ENCODE measurements around the gene RASGEF1C.

Gene RASGEF1C

DNA sequence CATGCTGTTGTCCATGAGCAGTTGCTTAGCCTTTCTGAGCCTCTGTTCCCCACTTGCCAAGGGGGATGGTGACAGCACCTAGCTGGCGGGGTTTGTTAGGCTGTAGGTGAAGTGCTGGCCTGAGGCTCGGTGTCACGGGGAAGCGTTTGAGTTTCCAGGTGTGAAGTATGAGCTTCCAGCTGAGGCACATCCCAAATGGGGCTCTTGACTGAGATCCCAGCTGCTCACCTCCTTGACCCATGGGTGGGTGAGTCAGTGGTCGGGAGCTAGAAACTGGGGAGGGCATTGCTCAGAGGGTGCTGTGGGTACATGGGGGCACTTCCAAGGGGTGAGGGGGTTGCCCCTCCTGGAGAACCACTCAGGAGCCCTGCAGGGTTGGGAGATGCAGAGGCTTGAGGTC lies 111.1 kb downstream of the RASGEF1C start:
- TF ChIP-seq, protein P1, sequence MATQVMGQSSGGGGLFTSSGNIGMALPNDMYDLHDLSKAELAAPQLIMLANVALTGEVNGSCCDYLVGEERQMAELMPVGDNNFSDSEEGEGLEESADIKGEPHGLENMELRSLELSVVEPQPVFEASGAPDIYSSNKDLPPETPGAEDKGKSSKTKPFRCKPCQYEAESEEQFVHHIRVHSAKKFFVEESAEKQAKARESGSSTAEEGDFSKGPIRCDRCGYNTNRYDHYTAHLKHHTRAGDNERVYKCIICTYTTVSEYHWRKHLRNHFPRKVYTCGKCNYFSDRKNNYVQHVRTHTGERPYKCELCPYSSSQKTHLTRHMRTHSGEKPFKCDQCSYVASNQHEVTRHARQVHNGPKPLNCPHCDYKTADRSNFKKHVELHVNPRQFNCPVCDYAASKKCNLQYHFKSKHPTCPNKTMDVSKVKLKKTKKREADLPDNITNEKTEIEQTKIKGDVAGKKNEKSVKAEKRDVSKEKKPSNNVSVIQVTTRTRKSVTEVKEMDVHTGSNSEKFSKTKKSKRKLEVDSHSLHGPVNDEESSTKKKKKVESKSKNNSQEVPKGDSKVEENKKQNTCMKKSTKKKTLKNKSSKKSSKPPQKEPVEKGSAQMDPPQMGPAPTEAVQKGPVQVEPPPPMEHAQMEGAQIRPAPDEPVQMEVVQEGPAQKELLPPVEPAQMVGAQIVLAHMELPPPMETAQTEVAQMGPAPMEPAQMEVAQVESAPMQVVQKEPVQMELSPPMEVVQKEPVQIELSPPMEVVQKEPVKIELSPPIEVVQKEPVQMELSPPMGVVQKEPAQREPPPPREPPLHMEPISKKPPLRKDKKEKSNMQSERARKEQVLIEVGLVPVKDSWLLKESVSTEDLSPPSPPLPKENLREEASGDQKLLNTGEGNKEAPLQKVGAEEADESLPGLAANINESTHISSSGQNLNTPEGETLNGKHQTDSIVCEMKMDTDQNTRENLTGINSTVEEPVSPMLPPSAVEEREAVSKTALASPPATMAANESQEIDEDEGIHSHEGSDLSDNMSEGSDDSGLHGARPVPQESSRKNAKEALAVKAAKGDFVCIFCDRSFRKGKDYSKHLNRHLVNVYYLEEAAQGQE (IDR thresholded peaks at IDR 0.05; ENCODE audit: insufficient read depth in 1 of 2, low read depth in 2 of 2, low read length in 2 of 2), result no peak
- TF ChIP-seq POLR2AphosphoS5 (IDR thresholded peaks at IDR 0.05; ENCODE audit: low read depth, low read length) (no peak), SIN3A (IDR thresholded peaks at IDR 0.05; ENCODE audit: borderline replicate concordance, insufficient read depth, low read length) (no peak), FOXP2 (optimal IDR thresholded peaks at IDR 0.05; ENCODE audit: borderline replicate concordance, extremely low read depth, extremely low read length, insufficient read depth) (no peak), TAF1 (IDR thresholded peaks at IDR 0.05; ENCODE audit: borderline replicate concordance, insufficient read depth, low read length) (no peak)

DNA sequence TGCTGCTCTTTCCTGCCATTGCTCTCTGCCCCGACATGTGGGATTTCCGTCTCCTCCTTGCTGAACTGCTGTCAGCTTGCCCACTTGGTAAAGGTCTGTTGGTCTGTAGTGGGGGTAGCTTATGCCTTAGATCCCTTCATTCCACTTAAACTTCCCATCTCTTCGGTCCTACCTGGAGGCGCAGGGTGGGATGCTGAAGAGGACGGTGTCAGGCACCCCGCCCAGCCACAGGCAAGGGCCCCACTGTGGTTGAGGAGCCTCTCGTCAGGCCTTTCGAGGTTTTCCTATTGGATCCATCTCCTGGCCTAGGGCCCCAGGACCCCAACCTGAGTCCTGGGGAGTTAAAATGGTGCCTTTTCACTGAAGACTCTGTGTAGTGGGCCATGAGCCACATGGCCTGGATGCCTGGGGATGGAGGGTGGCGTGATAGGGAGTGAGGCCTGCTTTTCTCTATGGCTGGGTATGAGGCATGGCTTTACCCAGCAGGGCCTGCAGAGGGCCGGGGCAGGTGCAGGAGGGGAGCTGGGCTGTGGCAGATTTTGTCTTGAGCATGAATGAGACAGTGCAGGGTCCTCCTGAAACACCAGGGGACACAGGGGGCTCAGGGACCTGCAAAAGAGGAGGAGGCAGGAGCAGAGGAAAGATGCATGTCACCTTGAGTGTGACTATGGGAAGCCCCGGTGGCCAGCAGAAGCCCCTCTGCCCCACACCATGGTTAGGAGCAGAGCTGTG lies 111.7 kb downstream of the RASGEF1C start:
- TF ChIP-seq FOXP2 (optimal IDR thresholded peaks at IDR 0.05; ENCODE audit: borderline replicate concordance, extremely low read depth, extremely low read length, insufficient read depth) (no peak), TAF1 (IDR thresholded peaks at IDR 0.05; ENCODE audit: borderline replicate concordance, insufficient read depth, low read length) (no peak), SIN3A (IDR thresholded peaks at IDR 0.05; ENCODE audit: borderline replicate concordance, insufficient read depth, low read length) (no peak)

DNA sequence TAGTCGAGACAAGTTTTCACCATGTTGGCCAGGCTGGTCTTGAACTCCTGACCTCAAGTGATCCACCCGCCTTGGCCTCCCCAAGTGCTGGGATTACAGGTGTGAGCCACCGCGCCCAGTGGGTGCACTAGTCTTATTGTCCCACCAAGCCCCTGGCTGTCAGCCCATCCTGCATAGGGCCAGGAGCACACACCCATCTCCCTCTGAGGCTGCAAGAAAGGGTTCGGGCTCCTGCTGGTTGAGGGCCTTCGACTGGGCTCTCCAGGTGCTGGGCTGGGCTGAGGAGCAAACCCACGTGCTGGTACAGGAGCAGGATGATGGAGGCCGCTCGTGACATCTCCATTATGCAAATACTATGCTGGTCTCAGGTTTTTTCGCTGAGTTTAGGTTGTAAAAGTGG lies 112.4 kb downstream of the RASGEF1C start:
- TF ChIP-seq TAF1 (IDR thresholded peaks at IDR 0.05; ENCODE audit: borderline replicate concordance, insufficient read depth, low read length) (no peak), POLR2AphosphoS5 (IDR thresholded peaks at IDR 0.05; ENCODE audit: low read depth, low read length) (no peak), SIN3A (IDR thresholded peaks at IDR 0.05; ENCODE audit: borderline replicate concordance, insufficient read depth, low read length) (no peak), FOXP2 (optimal IDR thresholded peaks at IDR 0.05; ENCODE audit: borderline replicate concordance, extremely low read depth, extremely low read length, insufficient read depth) (no peak)
- TF ChIP-seq, protein P1 (IDR thresholded peaks at IDR 0.05; ENCODE audit: insufficient read depth in 1 of 2, low read depth in 2 of 2, low read length in 2 of 2), result no peak

DNA sequence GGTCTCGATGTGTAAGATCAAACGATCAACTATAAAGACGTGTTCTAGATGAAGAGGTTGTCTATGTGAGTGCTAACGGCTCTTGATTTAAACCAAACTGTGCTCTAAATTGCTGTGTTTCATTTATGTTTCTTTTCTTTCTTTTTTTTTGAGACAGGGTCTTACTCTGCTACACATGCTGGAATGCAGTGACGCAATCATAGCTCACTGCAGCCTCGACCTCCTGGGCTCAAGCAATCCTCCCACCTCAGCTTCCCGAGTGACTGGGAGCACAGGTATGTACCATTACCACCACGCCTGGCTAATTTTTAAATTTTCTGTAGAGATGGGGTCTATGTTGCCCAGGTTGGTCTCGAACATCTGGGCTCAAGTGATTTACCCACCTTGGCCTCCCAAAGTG lies 113.5 kb downstream of the RASGEF1C start:
- TF ChIP-seq TAF1 (IDR thresholded peaks at IDR 0.05; ENCODE audit: borderline replicate concordance, insufficient read depth, low read length), result no peak
- TF ChIP-seq FOXP2 (optimal IDR thresholded peaks at IDR 0.05; ENCODE audit: borderline replicate concordance, extremely low read depth, extremely low read length, insufficient read depth), result no peak
- no peak for TF ChIP-seq SIN3A (IDR thresholded peaks at IDR 0.05; ENCODE audit: borderline replicate concordance, insufficient read depth, low read length)
- TF ChIP-seq, protein P1 (IDR thresholded peaks at IDR 0.05; ENCODE audit: insufficient read depth in 1 of 2, low read depth in 2 of 2, low read length in 2 of 2), result no peak
- TF ChIP-seq POLR2AphosphoS5 (IDR thresholded peaks at IDR 0.05; ENCODE audit: low read depth, low read length), result no peak

DNA sequence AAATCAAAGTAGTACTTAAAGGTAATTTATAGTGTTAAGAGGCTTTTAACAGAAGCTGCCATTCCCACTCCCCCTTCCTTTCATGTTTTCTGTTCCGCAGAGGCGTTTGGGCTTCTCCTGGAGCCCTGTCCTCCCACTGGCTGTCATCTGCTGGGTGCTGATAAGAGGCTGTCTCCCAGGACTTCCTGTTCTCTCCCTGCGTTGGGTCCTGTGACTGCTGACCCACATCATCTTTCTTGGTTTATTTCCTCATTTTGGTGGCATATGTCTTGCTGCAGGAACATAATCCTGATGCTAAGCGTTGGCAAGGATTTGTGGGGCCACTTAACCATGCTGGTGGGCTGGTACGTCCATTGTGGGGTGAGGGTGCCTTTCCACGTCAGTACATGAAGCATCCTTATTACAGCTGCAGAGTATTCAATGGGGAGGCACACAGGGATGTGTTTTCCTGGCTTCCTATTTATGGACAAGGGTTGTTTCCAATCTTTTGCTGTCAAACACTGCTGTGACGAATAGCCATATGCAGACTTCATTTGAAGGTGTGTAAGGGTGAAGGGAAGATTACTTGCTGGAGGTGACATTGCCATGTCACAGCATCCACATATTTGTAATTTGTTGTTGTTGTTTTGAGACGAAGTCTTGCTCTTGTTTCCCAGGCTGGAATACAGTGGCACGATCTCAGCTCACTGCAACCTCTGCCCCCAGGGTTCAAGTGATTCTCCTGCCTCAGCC lies 115.2 kb downstream of the RASGEF1C start:
- TF ChIP-seq POLR2AphosphoS5 (IDR thresholded peaks at IDR 0.05; ENCODE audit: low read depth, low read length), result no peak
- TF ChIP-seq FOXP2 (optimal IDR thresholded peaks at IDR 0.05; ENCODE audit: borderline replicate concordance, extremely low read depth, extremely low read length, insufficient read depth), result no peak
- TF ChIP-seq TAF1 (IDR thresholded peaks at IDR 0.05; ENCODE audit: borderline replicate concordance, insufficient read depth, low read length), result no peak
- TF ChIP-seq, protein P1 (IDR thresholded peaks at IDR 0.05; ENCODE audit: insufficient read depth in 1 of 2, low read depth in 2 of 2, low read length in 2 of 2), result no peak
- no peak for TF ChIP-seq SIN3A (IDR thresholded peaks at IDR 0.05; ENCODE audit: borderline replicate concordance, insufficient read depth, low read length)

Data from PFSK-1 (cell line).